Uterus (tissue), 2 donors: ENCODE results near the gene PSMD5.

Experiments used
- CTCF ChIP-seq, 4 experiments: fragments of 200-600 bp in 2 of 4; fragments of 450-650 bp in 2 of 4; sonication (generic) in 2 of 4; IDR thresholded peaks; one replicate each; pipeline ENCODE4 v1.5.1; 2016 to 2019; ENCODE audit warnings: antibody characterized with exemption in 4 of 4, mild to moderate bottlenecking in 2 of 4, moderate library complexity in 1 of 4
- POLR2A ChIP-seq, 2 donors: fragments of 450-650 bp; IDR thresholded peaks; one replicate each; pipeline ENCODE4 v1.6.1; 2016; ENCODE audit warnings: antibody characterized with exemption in 2 of 2, mild to moderate bottlenecking in 1 of 2, moderate library complexity in 1 of 2

GRCh38 chr9:120778758-120779157 lies 64.0 kb downstream of the PSMD5 start:
- TF ChIP-seq CTCF (IDR thresholded peaks at IDR 0.05) (no peak), POLR2A (IDR thresholded peaks at IDR 0.05) (no peak)
